Hepatocyte (in vitro differentiated cells): Measurements from ENCODE around the gene TNFRSF14. TPM values are rescaled to one million over a fixed set of nuclear protein-coding genes. Genes with fewer than 3 reads are reported as not detected.

Experiments used
- DNase-seq: peaks from one replicate; pipeline ENCODE4 v3.0.0-alpha.2; 2016; ENCODE audit warnings: low spot score
- H2AFZ ChIP-seq: fragments of 200-600 bp; sonication (generic); 2 replicates; pipeline ENCODE4 v1.6.0; 2016; ENCODE audit warnings: antibody characterized with exemption, mild to moderate bottlenecking
- H3K27ac ChIP-seq: fragments of 200-600 bp; sonication (generic); 2 replicates; pipeline ENCODE4 v1.5.1; 2016; ENCODE audit warnings: mild to moderate bottlenecking
- H3K27me3 ChIP-seq: fragments of 200-600 bp; sonication (generic); 2 replicates; pipeline ENCODE4 v1.6.1; 2016
- H3K36me3 ChIP-seq: fragments of 200-600 bp; sonication (generic); replicated peaks from 2 replicates; pipeline ENCODE4 v1.5.1; 2016; ENCODE audit warnings: low read depth; ENCODE audit not compliant: insufficient read depth
- H3K4me1 ChIP-seq: fragments of 200-600 bp; sonication (generic); 2 replicates; pipeline ENCODE4 v1.5.1; 2016; ENCODE audit warnings: mild to moderate bottlenecking, moderate library complexity; ENCODE audit not compliant: insufficient read depth
- H3K4me2 ChIP-seq: fragments of 200-600 bp; sonication (generic); 2 replicates; pipeline ENCODE4 v1.6.0; 2016
- H3K4me3 ChIP-seq: fragments of 200-600 bp; sonication (generic); 2 replicates; pipeline ENCODE4 v1.5.1; 2016; ENCODE audit warnings: mild to moderate bottlenecking
- H3K79me2 ChIP-seq: fragments of 200-600 bp; sonication (generic); 2 replicates; pipeline ENCODE4 v1.6.0; 2017; ENCODE audit warnings: mild to moderate bottlenecking
- H3K9me2 ChIP-seq: fragments of 200-600 bp; sonication (generic); replicated peaks from 2 replicates; pipeline ENCODE4 v1.6.0; 2017; ENCODE audit warnings: mild to moderate bottlenecking; ENCODE audit not compliant: insufficient read depth
- H3K9me3 ChIP-seq: fragments of 200-600 bp; sonication (generic); 2 replicates; pipeline ENCODE4 v1.5.1; 2016; ENCODE audit warnings: low read depth, mild to moderate bottlenecking
- H4K20me1 ChIP-seq: fragments of 200-600 bp; sonication (generic); 2 replicates; pipeline ENCODE4 v1.6.0; 2016; ENCODE audit warnings: mild to moderate bottlenecking; ENCODE audit not compliant: insufficient read depth, poor library complexity, severe bottlenecking
- CTCF ChIP-seq: fragments of 200-600 bp; sonication (generic); IDR thresholded peaks from 2 replicates; pipeline ENCODE4 v1.5.1; 2016; ENCODE audit warnings: antibody characterized with exemption, mild to moderate bottlenecking; ENCODE audit not compliant: poor library complexity
- EZH2 ChIP-seq: fragments of 200-600 bp; sonication (generic); IDR thresholded peaks from 2 replicates; pipeline ENCODE4 v1.6.1; 2016; ENCODE audit warnings: antibody characterized with exemption, mild to moderate bottlenecking, borderline replicate concordance
- EZH2phosphoT487 ChIP-seq: fragments of 200-600 bp; sonication (generic); IDR thresholded peaks from one replicate; pipeline ENCODE4 v1.6.1; 2018; ENCODE audit warnings: antibody characterized with exemption, mild to moderate bottlenecking, low read depth, moderate library complexity; ENCODE audit not compliant: unreplicated experiment, severe bottlenecking
- WGBS: methylation state at CpG from one replicate; pipeline ENCODE4 v1.1.6; 2016; ENCODE audit warnings: low lambda C conversion rate; ENCODE audit errors: missing lambda C conversion rate; 5-methylcytosine and 5-hydroxymethylcytosine counted together
- polyA plus RNA-seq: library from polyadenylated mRNA; unstranded; fragments of >200 nt; fragmentation: Nextera tagmentation; extraction: Ambion mirVana; gene quantifications from 2 replicates; pipeline ENCODE4 v1.2.1, GENCODE V29; 2016
- total RNA-seq: library from RNA; depleted of rRNA; stranded (reverse); fragments of >200 nt; gene quantifications from 2 replicates; pipeline ENCODE4 v1.2.3, GENCODE V29; 2014

Gene TNFRSF14
- total and polyA plus RNA-seq, 2 experiments from 2014 or later, result 5.3 to 6.1 TPM

GRCh38 chr1:2606881-2607621 is 50.9 kb downstream of the TNFRSF14 start:
- WGBS, result 84% methylated on average over 28 of the region's 36 CpGs
- H3K4me3 ChIP-seq, result no peak overlapping the region
- H3K4me2 ChIP-seq, result no peak overlapping the region
- H4K20me1 ChIP-seq, result no peaks in the 10 kb centered on the region
- no peaks in the 10 kb centered on the region for H3K9me3 ChIP-seq
- H3K79me2 ChIP-seq, result no peaks in the 10 kb centered on the region
- no peaks in the 10 kb centered on the region for H3K27me3 ChIP-seq
- no peak overlapping the region for H2AFZ ChIP-seq
- no peak for DNase-seq
- H3K9me2 ChIP-seq, result no peaks in the 10 kb centered on the region
- H3K27ac ChIP-seq, result no peak overlapping the region
- no peak for TF ChIP-seq EZH2phosphoT487
- no peak for TF ChIP-seq CTCF
- no peak for TF ChIP-seq EZH2
- no peaks in the 10 kb centered on the region for H3K36me3 ChIP-seq
- H3K4me1 ChIP-seq, result peaks cover 4% of the 10 kb centered on the region

GRCh38 chr1:2607641-2608091 is 51.5 kb downstream of the TNFRSF14 start:
- no peaks in the 10 kb centered on the region for H3K9me3 ChIP-seq
- H3K4me3 ChIP-seq, result no peak overlapping the region
- no peaks in the 10 kb centered on the region for H3K79me2 ChIP-seq
- no peak for DNase-seq
- TF ChIP-seq EZH2phosphoT487 (no peak), CTCF (no peak), EZH2 (no peak)
- H3K27me3 ChIP-seq, result no peaks in the 10 kb centered on the region
- no peak overlapping the region for H2AFZ ChIP-seq
- H3K4me1 ChIP-seq, result peaks cover 4% of the 10 kb centered on the region
- no peak overlapping the region for H3K27ac ChIP-seq
- H3K9me2 ChIP-seq, result no peaks in the 10 kb centered on the region
- no peaks in the 10 kb centered on the region for H4K20me1 ChIP-seq
- 69% methylated on average over 13 of the region's 13 CpGs for whole genome bisulfite sequencing
- H3K4me2 ChIP-seq, result no peak overlapping the region
- H3K36me3 ChIP-seq, result no peaks in the 10 kb centered on the region

GRCh38 chr1:2609319-2610035 is 53.3 kb downstream of the TNFRSF14 start:
- no peak overlapping the region for H3K4me2 ChIP-seq
- no peaks in the 10 kb centered on the region for H4K20me1 ChIP-seq
- no peak overlapping the region for H2AFZ ChIP-seq
- H3K4me1 ChIP-seq, result peaks cover 4% of the 10 kb centered on the region
- no peaks in the 10 kb centered on the region for H3K9me2 ChIP-seq
- H3K27ac ChIP-seq, result no peak overlapping the region
- H3K36me3 ChIP-seq, result no peaks in the 10 kb centered on the region
- 92% methylated on average over 34 of the region's 34 CpGs for WGBS
- DNase-seq, result no peak
- H3K4me3 ChIP-seq, result no peak overlapping the region
- H3K9me3 ChIP-seq, result no peaks in the 10 kb centered on the region
- TF ChIP-seq EZH2, result no peak
- TF ChIP-seq CTCF, result no peak
- no peak for TF ChIP-seq EZH2phosphoT487
- no peaks in the 10 kb centered on the region for H3K79me2 ChIP-seq
- H3K27me3 ChIP-seq, result no peaks in the 10 kb centered on the region
